ENCODE measurements around the gene LOX.

DNA sequence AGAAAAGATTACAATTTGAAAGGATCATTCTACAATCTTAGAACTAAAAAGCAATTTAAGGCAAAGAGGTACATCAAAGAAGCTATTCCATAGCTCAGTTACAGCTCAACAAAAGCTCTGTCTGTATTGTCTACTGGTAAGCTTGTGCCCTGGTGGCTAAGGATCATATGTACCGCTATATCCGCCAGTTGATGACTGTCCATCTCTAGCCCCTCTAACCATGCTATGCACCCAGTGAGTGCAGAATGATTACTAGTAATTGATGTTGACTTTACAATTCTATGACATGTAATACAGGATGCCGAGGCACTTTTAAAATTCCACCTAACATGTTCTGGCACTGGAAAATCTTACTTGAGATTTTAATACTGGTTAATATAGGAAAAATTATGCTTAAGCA, 13.1 kb downstream of the LOX start:
- TF ChIP-seq ZNF274 (IDR thresholded peaks at IDR 0.05; ENCODE audit: low read depth, low read length) (no peak), SIN3A (IDR thresholded peaks at IDR 0.05; ENCODE audit: low read depth) (no peak), JUND (IDR thresholded peaks at IDR 0.05) (no peak), ZFX (IDR thresholded peaks at IDR 0.05) (no peak)
- TF ChIP-seq, protein P1, sequence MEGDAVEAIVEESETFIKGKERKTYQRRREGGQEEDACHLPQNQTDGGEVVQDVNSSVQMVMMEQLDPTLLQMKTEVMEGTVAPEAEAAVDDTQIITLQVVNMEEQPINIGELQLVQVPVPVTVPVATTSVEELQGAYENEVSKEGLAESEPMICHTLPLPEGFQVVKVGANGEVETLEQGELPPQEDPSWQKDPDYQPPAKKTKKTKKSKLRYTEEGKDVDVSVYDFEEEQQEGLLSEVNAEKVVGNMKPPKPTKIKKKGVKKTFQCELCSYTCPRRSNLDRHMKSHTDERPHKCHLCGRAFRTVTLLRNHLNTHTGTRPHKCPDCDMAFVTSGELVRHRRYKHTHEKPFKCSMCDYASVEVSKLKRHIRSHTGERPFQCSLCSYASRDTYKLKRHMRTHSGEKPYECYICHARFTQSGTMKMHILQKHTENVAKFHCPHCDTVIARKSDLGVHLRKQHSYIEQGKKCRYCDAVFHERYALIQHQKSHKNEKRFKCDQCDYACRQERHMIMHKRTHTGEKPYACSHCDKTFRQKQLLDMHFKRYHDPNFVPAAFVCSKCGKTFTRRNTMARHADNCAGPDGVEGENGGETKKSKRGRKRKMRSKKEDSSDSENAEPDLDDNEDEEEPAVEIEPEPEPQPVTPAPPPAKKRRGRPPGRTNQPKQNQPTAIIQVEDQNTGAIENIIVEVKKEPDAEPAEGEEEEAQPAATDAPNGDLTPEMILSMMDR (IDR thresholded peaks at IDR 0.05 in 2 of 3, conservative IDR thresholded peaks at IDR 0.05 in 1 of 3; ENCODE audit: borderline replicate concordance in 1 of 3, insufficient read depth in 1 of 3, low read depth in 2 of 3, low read length in 2 of 3) = no peak
- TF ChIP-seq, protein P2, sequence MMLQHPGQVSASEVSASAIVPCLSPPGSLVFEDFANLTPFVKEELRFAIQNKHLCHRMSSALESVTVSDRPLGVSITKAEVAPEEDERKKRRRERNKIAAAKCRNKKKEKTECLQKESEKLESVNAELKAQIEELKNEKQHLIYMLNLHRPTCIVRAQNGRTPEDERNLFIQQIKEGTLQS (IDR thresholded peaks at IDR 0.05) = no peak
